Endothelial cell of umbilical vein (primary cell): ENCODE results near the gene MRPL48. TPM values are rescaled to one million over a fixed set of nuclear protein-coding genes. Genes with fewer than 3 reads are reported as not detected.

Experiments
- BruUV-seq: library from RNA; stranded (reverse); fragments of 400-500 nt; replicated peaks from 2 replicates; lab custom pipeline; 2021; lab: Mats Ljungman, UMichigan
- CTCF ChIA-PET: fragments of 300-600, 350-600 bp; sonication (Branson Sonifier 250); formaldehyde crosslinking; loops from one replicate; lab custom pipeline; 2021; ENCODE audit warnings: antibody characterized with exemption, inconsistent platforms; lab: Charles Lee
- POLR2A ChIA-PET: fragments of 300-600, 350-600 bp; sonication (Branson Sonifier 250); formaldehyde crosslinking; loops from one replicate; lab custom pipeline; 2021; ENCODE audit warnings: antibody characterized with exemption, inconsistent platforms; lab: Charles Lee
- DNase-seq: peaks from one replicate; pipeline ENCODE4 v3.0.0-alpha.2; 2011; ENCODE audit warnings: low read depth, low spot score
- FAIRE-seq: peaks from 2 replicates; lab custom pipeline; 2011; peaks lifted over from hg19 to GRCh38; lab: Jason Lieb, UNC
- H2AFZ ChIP-seq: 2 replicates; pipeline ENCODE4 v1.6.0; 2012; ENCODE audit warnings: low read depth, low read length, control low read depth, inconsistent platforms
- H3K27ac ChIP-seq: 2 replicates; pipeline ENCODE4 v1.5.1; 2011; ENCODE audit warnings: low read depth, mild to moderate bottlenecking, control low read depth, low read length, moderate library complexity; ENCODE audit not compliant: insufficient read depth
- H3K27me3 ChIP-seq, 2 experiments: 2 replicates each; pipeline versions ENCODE4 v1.6.0 to v1.6.1; 2011; ENCODE audit warnings: low read length in 2 of 2, mixed read lengths in 1 of 2; ENCODE audit not compliant: control insufficient read depth in 2 of 2, insufficient read depth in 2 of 2
- H3K36me3 ChIP-seq, 2 experiments: 2 replicates in 1 of 2; 3 replicates in 1 of 2; pipeline ENCODE4 v1.5.1; 2011; ENCODE audit warnings: low read length in 2 of 2, mild to moderate bottlenecking in 1 of 2, moderate library complexity in 1 of 2; ENCODE audit not compliant: control insufficient read depth in 2 of 2, insufficient read depth in 2 of 2; ENCODE audit errors: extremely low read depth in 1 of 2
- H3K4me1 ChIP-seq: 3 replicates; pipeline ENCODE4 v1.5.1; 2011; ENCODE audit warnings: mild to moderate bottlenecking, low read length; ENCODE audit not compliant: control insufficient read depth, insufficient read depth; ENCODE audit errors: extremely low read depth
- H3K4me2 ChIP-seq: 2 replicates; pipeline ENCODE4 v1.6.1; 2011; ENCODE audit warnings: low read length, control low read depth, mixed read lengths; ENCODE audit not compliant: insufficient read depth
- H3K4me3 ChIP-seq, 3 experiments: fragments of 200-600 bp in 1 of 3; sonication (generic), shearing (Covaris generic) in 1 of 3; replicated peaks in 1 of 3; 2 replicates each; pipeline ENCODE4 v1.5.1; 2011 to 2016; ENCODE audit warnings: control low read depth in 3 of 3, low read length in 3 of 3, mild to moderate bottlenecking in 2 of 3, inconsistent platforms in 1 of 3, low read depth in 1 of 3, moderate library complexity in 1 of 3; ENCODE audit not compliant: insufficient read depth in 1 of 3
- H3K79me2 ChIP-seq: 2 replicates; pipeline ENCODE4 v1.6.0; 2012; ENCODE audit warnings: low read length, inconsistent platforms; ENCODE audit not compliant: control insufficient read depth, insufficient read depth
- H3K9ac ChIP-seq: replicated peaks from 2 replicates; pipeline ENCODE3; 2011; ENCODE audit warnings: low read length, control low read depth; ENCODE audit not compliant: insufficient read depth; ENCODE audit errors: extremely low read depth
- H3K9me1 ChIP-seq: replicated peaks from 3 replicates; pipeline ENCODE4 v1.6.0; 2011; ENCODE audit warnings: mild to moderate bottlenecking, low read length; ENCODE audit not compliant: control insufficient read depth, insufficient read depth; ENCODE audit errors: extremely low read depth
- H3K9me3 ChIP-seq: replicated peaks from 2 replicates; pipeline ENCODE4 v1.5.1; 2012; ENCODE audit warnings: low read length, inconsistent platforms; ENCODE audit not compliant: control insufficient read depth, insufficient read depth
- H4K20me1 ChIP-seq: replicated peaks from 2 replicates; pipeline ENCODE3; 2011; ENCODE audit warnings: mild to moderate bottlenecking, low read length; ENCODE audit not compliant: control insufficient read depth, insufficient read depth; ENCODE audit errors: extremely low read depth
- EZH2 ChIP-seq: IDR thresholded peaks from 2 replicates; pipeline ENCODE4 v1.6.1; 2012; ENCODE audit warnings: borderline replicate concordance, low read depth, mild to moderate bottlenecking, moderate library complexity, low read length, inconsistent platforms; ENCODE audit not compliant: severe bottlenecking
- JUN ChIP-seq: IDR thresholded peaks from 2 replicates; pipeline ENCODE4 v1.6.1; 2011; ENCODE audit warnings: borderline replicate concordance, low read depth; ENCODE audit not compliant: insufficient read length, insufficient read depth
- POLR2A ChIP-seq: IDR thresholded peaks from 2 replicates; pipeline ENCODE4 v1.6.1; 2012; ENCODE audit warnings: low read depth, mild to moderate bottlenecking, control low read depth, low read length
- POLR2AphosphoS5 ChIP-seq: IDR thresholded peaks from 2 replicates; pipeline ENCODE4 v1.6.1; 2012; ENCODE audit warnings: low read depth, mild to moderate bottlenecking, control low read depth, low read length, moderate library complexity; ENCODE audit not compliant: insufficient read depth
- dilution Hi-C: fragments of 300-500 bp; cut with MboI; formaldehyde crosslinking; loops from one replicate; pipeline ENCODE4 v1.15.0; 2019; ENCODE audit warnings: low sequenced_read_pairs; ENCODE audit not compliant: extremely low pct_ligation_motif_present
- intact Hi-C: fragments of 100-400 bp; cut with micrococcal nuclease; formaldehyde crosslinking; loops from one replicate; pipeline ENCODE4 v1.10.0; 2022
- polyA plus RNA-seq, 4 experiments: library from polyadenylated mRNA; depleted of rRNA in 3 of 4; stranded (reverse) in 3 of 4; unstranded in 1 of 4; fragments of >200 nt; gene quantifications; 2 replicates each; pipeline versions ENCODE4 v1.2.1 to v1.2.3, GENCODE V29; 2011 to 2012; ENCODE audit warnings: missing spikeins in 1 of 4
- total RNA-seq: library from RNA; stranded (reverse); gene quantifications from 2 replicates; pipeline ENCODE4 v1.2.3, GENCODE V29; 2021

MRPL48 gene
- total and polyA plus RNA-seq, 2 donors (not counting 3 experiments of a cell fraction or from before 2014, with no cell fraction given) = 25.0 to 38.3 TPM

DNA sequence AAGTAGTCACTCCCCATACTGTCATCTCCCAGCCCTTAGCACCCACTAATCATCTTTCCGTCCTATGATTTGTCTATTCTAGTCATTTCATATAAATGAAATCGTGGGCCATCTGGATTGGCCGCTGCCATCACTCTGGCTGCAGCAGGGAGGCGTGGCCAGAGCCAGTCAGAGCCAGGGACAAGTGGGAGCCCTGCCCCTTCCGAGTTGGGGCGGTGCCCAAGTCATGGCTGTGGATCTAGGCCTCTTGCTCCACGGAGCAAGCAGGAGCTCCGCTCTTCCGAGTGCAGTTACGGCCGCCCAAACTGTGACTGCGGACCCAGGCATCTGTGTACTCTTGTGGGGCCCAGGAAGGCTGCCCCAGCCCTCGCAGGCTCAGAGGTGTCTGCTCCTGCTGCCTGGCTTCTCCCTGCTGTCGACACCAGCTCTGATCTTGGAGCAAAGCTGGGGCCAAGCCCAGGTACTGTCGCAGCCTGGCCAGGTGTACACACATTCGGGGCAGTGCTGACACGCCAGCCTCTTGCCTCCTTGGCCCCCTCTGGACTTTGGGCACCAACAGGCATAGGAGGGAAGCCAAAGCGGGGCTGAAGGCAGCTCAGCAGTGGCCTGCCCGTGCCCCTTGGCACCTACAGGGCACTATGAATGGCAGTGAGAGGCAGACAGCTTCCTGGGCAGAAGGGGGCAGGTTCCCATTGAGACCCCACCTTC lies 8.4 kb downstream of the MRPL48 start:
- intact Hi-C loops = no loop called here
- Histone ChIP-seq H3K4me3 (no peak overlapping the region), H3K27ac (no peak overlapping the region), H3K9me1 (no peaks in the 10 kb centered on the region), H4K20me1 (no peaks in the 10 kb centered on the region), H3K36me3 (no peaks in the 10 kb centered on the region), H3K4me2 (no peak overlapping the region), H3K79me2 (peaks cover 3% of the 10 kb centered on the region), H3K4me1 (no peaks in the 10 kb centered on the region), H3K27me3 (no peaks in the 10 kb centered on the region), H2AFZ (no peak overlapping the region), H3K9ac (no peak overlapping the region), H3K9me3 (no peaks in the 10 kb centered on the region)
- POLR2A ChIA-PET = no interaction called here
- FAIRE-seq = no peak
- no TSS peak for BruUV-seq
- CTCF ChIA-PET = interaction anchor here (1.1 kb wide), 2 partner anchors 11 to 135 kb away, joined by 3 to 4 read pairs; no protein-coding TSS in a partner anchor
- dilution Hi-C loops = no loop called here
- TF ChIP-seq EZH2 = no peak
- no peak for TF ChIP-seq POLR2A
- DNase-seq = no peak

- Histone ChIP-seq H3K4me2 (no peak overlapping the region), H3K4me1 (no peaks in the 10 kb centered on the region), H3K36me3 (no peaks in the 10 kb centered on the region), H4K20me1 (no peaks in the 10 kb centered on the region), H3K27ac (no peak overlapping the region), H3K4me3 (no peak overlapping the region), H3K27me3 (no peaks in the 10 kb centered on the region), H3K9me1 (no peaks in the 10 kb centered on the region), H3K9me3 (no peaks in the 10 kb centered on the region), H3K9ac (no peak overlapping the region), H2AFZ (no peak overlapping the region), H3K79me2 (no peaks in the 10 kb centered on the region)
- no peak for FAIRE-seq
- dilution Hi-C loops = no loop called here
- no peak for TF ChIP-seq POLR2AphosphoS5
- no peak for TF ChIP-seq JUN
- POLR2A ChIA-PET = no interaction called here
- no TSS peak for BruUV-seq
- no peak for DNase-seq
- intact Hi-C loops = no loop called here
- CTCF ChIA-PET = interaction anchor here (1.1 kb wide), 2 partner anchors 12 to 134 kb away, joined by 3 to 4 read pairs; no protein-coding TSS in a partner anchor
Measured at GRCh38 chr11:73797457-73797856, 9.8 kb downstream of the MRPL48 start.
